ENCODE measurements around the gene DBNDD1.

DNA sequence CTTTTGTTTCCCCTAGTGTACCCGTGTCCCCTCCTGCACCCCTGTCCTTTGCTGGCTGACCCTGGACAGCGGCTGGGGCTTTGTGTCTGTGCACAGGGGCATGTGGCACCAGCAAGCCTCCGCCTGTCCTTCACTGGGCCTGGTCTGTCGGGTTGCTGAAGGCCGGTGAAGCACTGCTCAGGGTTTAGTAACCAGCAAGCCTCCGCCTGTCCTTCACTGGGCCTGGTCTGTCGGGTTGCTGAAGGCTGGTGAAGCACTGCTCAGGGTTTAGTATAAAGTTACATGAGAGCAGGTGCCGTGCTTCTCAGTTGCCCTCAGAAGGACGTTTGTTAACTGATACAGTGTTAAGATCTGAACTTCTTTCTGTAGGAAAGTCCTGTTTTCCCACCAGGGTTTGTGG lies 36.9 kb downstream of the DBNDD1 start:
- TF ChIP-seq, protein P1, sequence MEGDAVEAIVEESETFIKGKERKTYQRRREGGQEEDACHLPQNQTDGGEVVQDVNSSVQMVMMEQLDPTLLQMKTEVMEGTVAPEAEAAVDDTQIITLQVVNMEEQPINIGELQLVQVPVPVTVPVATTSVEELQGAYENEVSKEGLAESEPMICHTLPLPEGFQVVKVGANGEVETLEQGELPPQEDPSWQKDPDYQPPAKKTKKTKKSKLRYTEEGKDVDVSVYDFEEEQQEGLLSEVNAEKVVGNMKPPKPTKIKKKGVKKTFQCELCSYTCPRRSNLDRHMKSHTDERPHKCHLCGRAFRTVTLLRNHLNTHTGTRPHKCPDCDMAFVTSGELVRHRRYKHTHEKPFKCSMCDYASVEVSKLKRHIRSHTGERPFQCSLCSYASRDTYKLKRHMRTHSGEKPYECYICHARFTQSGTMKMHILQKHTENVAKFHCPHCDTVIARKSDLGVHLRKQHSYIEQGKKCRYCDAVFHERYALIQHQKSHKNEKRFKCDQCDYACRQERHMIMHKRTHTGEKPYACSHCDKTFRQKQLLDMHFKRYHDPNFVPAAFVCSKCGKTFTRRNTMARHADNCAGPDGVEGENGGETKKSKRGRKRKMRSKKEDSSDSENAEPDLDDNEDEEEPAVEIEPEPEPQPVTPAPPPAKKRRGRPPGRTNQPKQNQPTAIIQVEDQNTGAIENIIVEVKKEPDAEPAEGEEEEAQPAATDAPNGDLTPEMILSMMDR (IDR thresholded peaks at IDR 0.05): no peak
- no peak for TF ChIP-seq POLR2A (IDR thresholded peaks at IDR 0.05; ENCODE audit: low read depth)
